GM12878 (cell line): ENCODE data around the gene ZIC5. TPM values are rescaled to one million over a fixed set of nuclear protein-coding genes. Genes with fewer than 3 reads are reported as not detected.

Experiments used
- ATAC-seq: fragments of 200-7000 bp; cut with Tn5 transposase; 3 replicates; pipeline ENCODE4 v1.9.1; 2020; ENCODE audit warnings: mild to moderate bottlenecking, moderate library complexity
- BruUV-seq: library from RNA; stranded (reverse); fragments of 400-500 nt; replicated peaks from 2 replicates; lab custom pipeline; 2021; lab: Mats Ljungman, UMichigan
- CTCF ChIA-PET: fragments of 300-600 bp; sonication (Branson Sonifier 250); formaldehyde crosslinking; extraction: SDS; loops from one replicate; lab custom pipeline; 2021; ENCODE audit warnings: inconsistent platforms; lab: Yijun Ruan, JAX
- POLR2A ChIA-PET: fragments of 350-600 bp; formaldehyde crosslinking; extraction: SDS; loops from one replicate; lab custom pipeline; 2021; ENCODE audit warnings: inconsistent platforms; lab: Charles Lee
- RAD21 ChIA-PET: fragments of 300-600 bp; sonication (Branson Sonifier 250); formaldehyde crosslinking; loops from one replicate; lab custom pipeline; 2023; ENCODE audit warnings: antibody characterized with exemption; ENCODE audit not compliant: unreplicated experiment; lab: Charles Lee
- SMC1A ChIA-PET: fragments of 300-600 bp; sonication (Branson Sonifier 250); formaldehyde crosslinking; loops from one replicate; lab custom pipeline; 2023; ENCODE audit not compliant: unreplicated experiment, uncharacterized antibody; lab: Charles Lee
- DNase-seq: peaks from one replicate; pipeline ENCODE4 v3.0.0-alpha.2; 2011; ENCODE audit warnings: low read depth, low spot score
- FAIRE-seq: peaks from 3 replicates; lab custom pipeline; 2011; peaks lifted over from hg19 to GRCh38; lab: Jason Lieb, UNC
- H2AFZ ChIP-seq: 2 replicates; pipeline ENCODE4 v1.6.0; 2011; ENCODE audit warnings: low read depth, low read length, control low read depth; ENCODE audit not compliant: control insufficient read depth
- H3K27ac ChIP-seq: 2 replicates; pipeline ENCODE4 v1.5.1; 2011; ENCODE audit warnings: control low read depth; ENCODE audit not compliant: control insufficient read depth, insufficient read depth
- H3K27me3 ChIP-seq, 2 experiments: replicated peaks in 1 of 2; 2 replicates each; pipeline versions ENCODE4 v1.6.0 to v1.6.1; 2011; ENCODE audit warnings: low read length in 1 of 2; ENCODE audit not compliant: control insufficient read depth in 2 of 2, insufficient read depth in 2 of 2
- H3K36me3 ChIP-seq, 2 experiments: 2 replicates each; pipeline ENCODE4 v1.5.1; 2011; ENCODE audit warnings: low read length in 1 of 2; ENCODE audit not compliant: control insufficient read depth in 2 of 2, insufficient read depth in 2 of 2
- H3K4me1 ChIP-seq: 2 replicates; pipeline ENCODE4 v1.6.1; 2011; ENCODE audit warnings: mild to moderate bottlenecking, low read length, moderate library complexity, mixed read lengths; ENCODE audit not compliant: control insufficient read depth, insufficient read depth
- H3K4me2 ChIP-seq: 2 replicates; pipeline ENCODE4 v1.6.0; 2011; ENCODE audit warnings: control low read depth; ENCODE audit not compliant: control insufficient read depth, insufficient read depth
- H3K4me3 ChIP-seq: fragments of 200-600 bp; sonication (generic); 2 replicates; pipeline ENCODE4 v1.5.1; 2016
- H3K79me2 ChIP-seq: 2 replicates; pipeline ENCODE4 v1.6.0; 2011; ENCODE audit warnings: low read length; ENCODE audit not compliant: control insufficient read depth, insufficient read depth
- H3K9ac ChIP-seq: 2 replicates; pipeline ENCODE4 v1.8.0; 2011; ENCODE audit warnings: low read length, control low read depth, mixed read lengths; ENCODE audit not compliant: control insufficient read depth, insufficient read depth
- H3K9me3 ChIP-seq: replicated peaks from 3 replicates; pipeline ENCODE4 v1.5.1; 2011; ENCODE audit warnings: mild to moderate bottlenecking, low read length; ENCODE audit not compliant: control insufficient read depth, insufficient read depth
- H4K20me1 ChIP-seq: 2 replicates; pipeline ENCODE4 v1.6.0; 2011; ENCODE audit not compliant: control insufficient read depth, insufficient read depth
- CEBPZ ChIP-seq: fragments of 150-350 bp; IDR thresholded peaks from 2 replicates; pipeline ENCODE4 v1.6.1; 2016; ENCODE audit warnings: low read depth, low read length
- NFIC ChIP-seq: IDR thresholded peaks from 2 replicates; pipeline ENCODE4 v1.6.1; 2012; ENCODE audit warnings: low read depth, mild to moderate bottlenecking, inconsistent platforms, low read length, moderate library complexity
- WGBS: methylation state at CpG from one replicate; pipeline ENCODE4 v1.1.6; 2016; ENCODE audit warnings: low lambda C conversion rate; ENCODE audit not compliant: insufficient replicate concordance, insufficient coverage; ENCODE audit errors: missing lambda C conversion rate; 5-methylcytosine and 5-hydroxymethylcytosine counted together
- in situ Hi-C: fragments of 300-500 bp; cut with MboI; formaldehyde crosslinking; loops from 9 replicates; pipeline ENCODE4 v1.14.3; 2018; ENCODE audit warnings: mixed read lengths
- intact Hi-C: fragments of 100-400 bp; cut with micrococcal nuclease; formaldehyde crosslinking; loops from one replicate; pipeline ENCODE4 v1.14.2; 2022; ENCODE audit not compliant: unreplicated experiment
- polyA plus RNA-seq, 11 experiments: library from polyadenylated mRNA; depleted of rRNA in 4 of 11; unstranded in 6 of 11; stranded (reverse) in 5 of 11; fragments of >200 nt; fragmentation: Nextera tagmentation in 4 of 11; fragmentation: Illumina TruSeq in 1 of 11; extraction: Ambion mirVana in 4 of 11; extraction: Trizol in 1 of 11; gene quantifications; 1 replicate in 1 of 11; 2 replicates in 10 of 11; pipeline versions ENCODE4 v1.2.1 to v1.2.3, GENCODE V29; 2011 to 2016; ENCODE audit warnings: inconsistent platforms in 2 of 11, missing spikeins in 2 of 11, low read depth in 1 of 11
- total RNA-seq, 4 experiments: library from RNA; depleted of rRNA in 3 of 4; stranded (reverse); fragments of >200 nt in 3 of 4; fragmentation: Illumina TruSeq in 1 of 4; extraction: Trizol in 1 of 4; gene quantifications; 2 replicates each; pipeline versions ENCODE4 v1.2.1 to v1.2.3, GENCODE V29; 2013 to 2021

The ZIC5 gene
- total and polyA plus RNA-seq, 10 of the 15 experiments (the other 5 are each of a cell fraction or from before 2014, with no cell fraction given), result not detected

DNA sequence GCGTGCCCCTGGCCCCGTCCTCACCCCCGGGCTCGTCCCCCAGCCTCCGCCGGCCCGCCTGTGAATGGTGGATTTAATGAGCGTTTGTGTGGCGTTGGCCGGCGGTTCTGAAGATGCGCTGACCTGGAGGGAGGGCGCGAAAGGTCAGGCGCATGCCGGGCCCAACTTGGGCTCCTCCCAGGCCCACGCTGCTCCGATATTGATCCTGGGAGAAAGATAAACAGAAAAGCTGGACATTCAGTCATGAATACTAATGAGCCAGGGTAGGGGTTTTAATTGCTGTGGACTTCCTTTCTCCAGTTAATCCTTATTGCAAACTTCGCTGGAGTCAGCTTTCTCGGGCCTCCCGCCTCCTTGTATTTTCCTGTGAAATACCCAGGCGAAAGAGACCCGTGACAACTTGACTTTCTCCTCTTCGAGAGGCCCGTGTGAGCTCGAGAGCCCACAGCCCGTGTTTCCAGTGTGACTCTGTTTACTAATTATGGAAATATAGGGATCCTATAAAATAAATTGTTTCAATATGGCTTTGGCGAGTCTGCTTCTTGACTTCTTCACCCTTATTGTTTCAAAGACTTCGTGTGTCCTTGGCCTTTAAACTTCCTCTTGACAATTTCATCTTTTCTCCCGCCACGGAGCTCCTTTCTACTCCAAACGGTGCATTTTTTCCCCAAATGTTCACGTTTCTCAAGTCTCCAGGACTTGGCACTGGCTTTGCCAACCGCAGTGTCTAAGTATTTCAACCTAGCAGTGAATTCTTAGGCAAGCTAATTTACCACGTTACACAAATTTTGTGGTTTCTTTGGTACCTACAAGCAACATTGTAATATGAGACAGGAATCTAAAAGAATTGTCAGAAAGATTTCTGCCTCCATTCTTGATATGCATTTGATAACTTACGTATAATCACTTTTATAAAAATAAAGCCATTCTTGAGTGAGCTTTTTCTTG is 20.5 kb upstream of the ZIC5 start:
- no peak for TF ChIP-seq NFIC
- TF ChIP-seq CEBPZ, result no peak
- H3K79me2 ChIP-seq, result no peaks in the 10 kb centered on the region
- POLR2A ChIA-PET, result no interaction called here
- FAIRE-seq (no peak), ATAC-seq (no peak), DNase-seq (no peak)
- H3K4me1 ChIP-seq, result no peaks in the 10 kb centered on the region
- H3K9me3 ChIP-seq, result peaks cover 1% of the 10 kb centered on the region; the same call in 2 of the 3 replicates
- no peak overlapping the region for H2AFZ ChIP-seq
- no TSS peak for BruUV-seq
- SMC1A ChIA-PET, result no interaction called here
- in situ Hi-C loops, result no loop called here
- RAD21 ChIA-PET, result interaction anchor here (0.9 kb wide), 1 partner anchor 243 kb away, joined by 3 read pairs; no protein-coding TSS in a partner anchor
- H3K27me3 ChIP-seq, result peaks cover 14 to 45% of the 10 kb centered on the region in 2 experiments
- intact Hi-C loops, result no loop called here
- WGBS, result 20% methylated on average over 32 of the region's 36 CpGs
- no peak overlapping the region for H3K27ac ChIP-seq
- no peaks in the 10 kb centered on the region for H3K36me3 ChIP-seq
- CTCF ChIA-PET, result interaction anchor here (0.6 kb wide), 1 partner anchor 508 kb away, joined by 3 read pairs; no protein-coding TSS in a partner anchor
- H3K9ac ChIP-seq, result no peak overlapping the region
- H3K4me3 ChIP-seq, result no peak overlapping the region
- H3K4me2 ChIP-seq, result no peak overlapping the region
- no peaks in the 10 kb centered on the region for H4K20me1 ChIP-seq
